HepG2 (cell line): ENCODE results near the gene TUBB. TPM values are rescaled to one million over a fixed set of nuclear protein-coding genes. Genes with fewer than 3 reads are reported as not detected.

Experiments used
- ARNTL ChIP-seq: sonication (generic); formaldehyde crosslinking; IDR thresholded peaks from 2 replicates; pipeline ENCODE4 v1.4.0; 2020; ENCODE audit warnings: mild to moderate bottlenecking, missing genetic modification reagents
- CHD4 ChIP-seq: fragments of 200-600 bp; sonication (generic); IDR thresholded peaks from 2 replicates; pipeline ENCODE4 v1.7.0; 2017; ENCODE audit warnings: mild to moderate bottlenecking, low read length, borderline replicate concordance
- KIAA2018 ChIP-seq: sonication (generic); formaldehyde crosslinking; IDR thresholded peaks from 2 replicates; pipeline ENCODE4 v1.5.0; 2020; ENCODE audit warnings: mild to moderate bottlenecking, missing genetic modification reagents, borderline replicate concordance
- KLF13 ChIP-seq: sonication (generic); formaldehyde crosslinking; IDR thresholded peaks from 2 replicates; pipeline ENCODE4 v1.4.0; 2020; ENCODE audit warnings: mild to moderate bottlenecking, missing genetic modification reagents
- KLF9 ChIP-seq: IDR thresholded peaks from 2 replicates; pipeline ENCODE4 v1.6.1; 2016; ENCODE audit warnings: low read depth
- MED13 ChIP-seq: sonication (generic); formaldehyde crosslinking; IDR thresholded peaks from 2 replicates; pipeline ENCODE4 v1.5.0; 2020; ENCODE audit warnings: missing genetic modification reagents
- MED8 ChIP-seq: sonication (generic); formaldehyde crosslinking; IDR thresholded peaks from 2 replicates; pipeline ENCODE4 v1.8.1; 2023; ENCODE audit warnings: mild to moderate bottlenecking, missing genetic modification reagents; ENCODE audit not compliant: insufficient replicate concordance
- NRL ChIP-seq: sonication (generic); formaldehyde crosslinking; IDR thresholded peaks from 2 replicates; pipeline ENCODE4 v1.5.0; 2020; ENCODE audit warnings: missing genetic modification reagents, mild to moderate bottlenecking, moderate library complexity, borderline replicate concordance
- SALL2 ChIP-seq: sonication (generic); formaldehyde crosslinking; IDR thresholded peaks from 2 replicates; pipeline ENCODE4 v1.8.1; 2023; ENCODE audit warnings: mild to moderate bottlenecking, missing genetic modification reagents, inconsistent platforms
- SIX1 ChIP-seq: sonication (generic); formaldehyde crosslinking; IDR thresholded peaks from 2 replicates; pipeline ENCODE4 v1.4.0; 2020; ENCODE audit warnings: missing genetic modification reagents, borderline replicate concordance
- ZNF547 ChIP-seq: sonication (generic); formaldehyde crosslinking; IDR thresholded peaks from 2 replicates; pipeline ENCODE4 v1.5.1; 2020; ENCODE audit warnings: mild to moderate bottlenecking, missing genetic modification reagents
- ZSCAN22 ChIP-seq: sonication (generic); formaldehyde crosslinking; IDR thresholded peaks from 2 replicates; pipeline ENCODE4 v1.4.0; 2020; ENCODE audit warnings: mild to moderate bottlenecking, missing genetic modification reagents
- polyA plus RNA-seq, 8 experiments: library from polyadenylated mRNA; depleted of rRNA in 3 of 8; stranded (reverse) in 7 of 8; unstranded in 1 of 8; fragments of >200 nt; fragmentation: Illumina TruSeq in 4 of 8; extraction: Trizol in 4 of 8; gene quantifications; 2 replicates each; pipeline versions ENCODE4 v1.2.1 to v1.2.3, GENCODE V29; 2011 to 2016; ENCODE audit warnings: low read depth in 4 of 8, missing spikeins in 1 of 8, mixed read lengths in 1 of 8; ENCODE audit not compliant: insufficient read depth in 1 of 8
- total RNA-seq, 5 experiments: library from RNA; depleted of rRNA; stranded (reverse); fragments of >200 nt; fragmentation: Illumina TruSeq; extraction: Trizol; gene quantifications; 2 replicates each; pipeline ENCODE4 v1.2.3, GENCODE V29; 2016; ENCODE audit warnings: low read depth in 1 of 5
- TF ChIP-seq, protein P1 (sequence below): sonication (generic); formaldehyde crosslinking; IDR thresholded peaks from 2 replicates; pipeline ENCODE4 v1.4.0; 2020; ENCODE audit warnings: missing genetic modification reagents
- TF ChIP-seq, protein P2 (sequence below): sonication (generic); formaldehyde crosslinking; conservative IDR thresholded peaks from 2 replicates; pipeline ENCODE4 v1.8.0; 2022; ENCODE audit warnings: low read depth, missing genetic modification reagents
- TF ChIP-seq, protein P3 (sequence below): sonication (generic); formaldehyde crosslinking; IDR thresholded peaks from 2 replicates; pipeline ENCODE4 v1.4.0; 2020; ENCODE audit warnings: mild to moderate bottlenecking, missing genetic modification reagents

Gene TUBB
- total and polyA plus RNA-seq, 2 of the 13 experiments (the other 11 are each of a cell fraction or from before 2014, with no cell fraction given), result 911 to 1,163 TPM

DNA sequence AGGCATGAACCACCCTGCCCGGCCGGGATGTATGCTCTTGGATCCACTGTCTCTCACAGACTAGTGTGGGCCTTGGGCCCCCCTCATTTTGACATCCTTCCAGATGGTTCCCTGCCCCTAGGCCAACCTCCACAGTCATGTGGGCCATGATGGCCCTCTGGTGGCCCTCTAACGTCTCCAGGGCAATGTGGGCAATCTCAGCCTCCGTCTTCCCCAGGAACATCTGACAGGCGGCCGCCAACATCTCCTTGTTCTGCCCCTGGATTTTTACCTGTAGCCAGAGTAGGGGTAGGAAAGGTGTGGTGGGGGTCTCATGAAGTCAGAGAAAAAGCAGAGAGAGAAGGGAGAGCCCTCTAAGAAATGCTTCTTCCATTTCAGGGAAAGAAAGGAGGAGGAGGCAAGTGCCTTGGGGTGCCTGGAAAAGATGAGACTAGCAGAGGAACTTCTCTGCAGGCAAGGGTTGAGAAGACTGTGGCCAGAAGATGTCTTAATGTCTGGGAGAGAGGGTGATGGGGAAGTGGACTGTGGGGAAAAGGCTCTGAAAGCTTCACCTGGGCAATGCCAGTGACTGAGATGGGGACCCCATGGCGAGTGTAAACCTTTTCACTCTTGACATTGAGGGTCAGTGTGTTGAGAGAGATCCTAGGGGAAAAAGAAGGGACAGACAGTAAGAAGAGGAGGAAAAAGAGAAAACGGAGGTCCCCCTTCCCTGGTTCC, 21.1 kb downstream of the TUBB start (continued):
- TF ChIP-seq, protein P1, sequence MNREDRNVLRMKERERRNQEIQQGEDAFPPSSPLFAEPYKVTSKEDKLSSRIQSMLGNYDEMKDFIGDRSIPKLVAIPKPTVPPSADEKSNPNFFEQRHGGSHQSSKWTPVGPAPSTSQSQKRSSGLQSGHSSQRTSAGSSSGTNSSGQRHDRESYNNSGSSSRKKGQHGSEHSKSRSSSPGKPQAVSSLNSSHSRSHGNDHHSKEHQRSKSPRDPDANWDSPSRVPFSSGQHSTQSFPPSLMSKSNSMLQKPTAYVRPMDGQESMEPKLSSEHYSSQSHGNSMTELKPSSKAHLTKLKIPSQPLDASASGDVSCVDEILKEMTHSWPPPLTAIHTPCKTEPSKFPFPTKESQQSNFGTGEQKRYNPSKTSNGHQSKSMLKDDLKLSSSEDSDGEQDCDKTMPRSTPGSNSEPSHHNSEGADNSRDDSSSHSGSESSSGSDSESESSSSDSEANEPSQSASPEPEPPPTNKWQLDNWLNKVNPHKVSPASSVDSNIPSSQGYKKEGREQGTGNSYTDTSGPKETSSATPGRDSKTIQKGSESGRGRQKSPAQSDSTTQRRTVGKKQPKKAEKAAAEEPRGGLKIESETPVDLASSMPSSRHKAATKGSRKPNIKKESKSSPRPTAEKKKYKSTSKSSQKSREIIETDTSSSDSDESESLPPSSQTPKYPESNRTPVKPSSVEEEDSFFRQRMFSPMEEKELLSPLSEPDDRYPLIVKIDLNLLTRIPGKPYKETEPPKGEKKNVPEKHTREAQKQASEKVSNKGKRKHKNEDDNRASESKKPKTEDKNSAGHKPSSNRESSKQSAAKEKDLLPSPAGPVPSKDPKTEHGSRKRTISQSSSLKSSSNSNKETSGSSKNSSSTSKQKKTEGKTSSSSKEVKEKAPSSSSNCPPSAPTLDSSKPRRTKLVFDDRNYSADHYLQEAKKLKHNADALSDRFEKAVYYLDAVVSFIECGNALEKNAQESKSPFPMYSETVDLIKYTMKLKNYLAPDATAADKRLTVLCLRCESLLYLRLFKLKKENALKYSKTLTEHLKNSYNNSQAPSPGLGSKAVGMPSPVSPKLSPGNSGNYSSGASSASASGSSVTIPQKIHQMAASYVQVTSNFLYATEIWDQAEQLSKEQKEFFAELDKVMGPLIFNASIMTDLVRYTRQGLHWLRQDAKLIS (CRISPR knock-in tag), result no peak
- TF ChIP-seq NRL (CRISPR knock-in tag), result 0 out of 2 replicates have a peak, but pooled peaks have one; percentile 38
- no peak for TF ChIP-seq ZSCAN22 (CRISPR knock-in tag)
- TF ChIP-seq ARNTL (CRISPR knock-in tag), result peak; percentile 20; the same call in 1 of the 2 replicates
- TF ChIP-seq ZNF547 (CRISPR knock-in tag), result no peak
- TF ChIP-seq MED13 (CRISPR knock-in tag), result no peak
- TF ChIP-seq, protein P2, sequence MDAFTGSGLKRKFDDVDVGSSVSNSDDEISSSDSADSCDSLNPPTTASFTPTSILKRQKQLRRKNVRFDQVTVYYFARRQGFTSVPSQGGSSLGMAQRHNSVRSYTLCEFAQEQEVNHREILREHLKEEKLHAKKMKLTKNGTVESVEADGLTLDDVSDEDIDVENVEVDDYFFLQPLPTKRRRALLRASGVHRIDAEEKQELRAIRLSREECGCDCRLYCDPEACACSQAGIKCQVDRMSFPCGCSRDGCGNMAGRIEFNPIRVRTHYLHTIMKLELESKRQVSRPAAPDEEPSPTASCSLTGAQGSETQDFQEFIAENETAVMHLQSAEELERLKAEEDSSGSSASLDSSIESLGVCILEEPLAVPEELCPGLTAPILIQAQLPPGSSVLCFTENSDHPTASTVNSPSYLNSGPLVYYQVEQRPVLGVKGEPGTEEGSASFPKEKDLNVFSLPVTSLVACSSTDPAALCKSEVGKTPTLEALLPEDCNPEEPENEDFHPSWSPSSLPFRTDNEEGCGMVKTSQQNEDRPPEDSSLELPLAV (CRISPR knock-in tag), result no peak
- no peak for TF ChIP-seq MED8
- TF ChIP-seq, protein P3, sequence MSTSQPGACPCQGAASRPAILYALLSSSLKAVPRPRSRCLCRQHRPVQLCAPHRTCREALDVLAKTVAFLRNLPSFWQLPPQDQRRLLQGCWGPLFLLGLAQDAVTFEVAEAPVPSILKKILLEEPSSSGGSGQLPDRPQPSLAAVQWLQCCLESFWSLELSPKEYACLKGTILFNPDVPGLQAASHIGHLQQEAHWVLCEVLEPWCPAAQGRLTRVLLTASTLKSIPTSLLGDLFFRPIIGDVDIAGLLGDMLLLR (CRISPR knock-in tag), result no peak
- TF ChIP-seq KLF13 (CRISPR knock-in tag), result no peak
- no peak for TF ChIP-seq KIAA2018 (CRISPR knock-in tag)
- TF ChIP-seq SALL2 (CRISPR knock-in tag), result no peak
- TF ChIP-seq SIX1 (CRISPR knock-in tag), result no peak
- no peak for TF ChIP-seq CHD4
- TF ChIP-seq KLF9 (CRISPR knock-in tag), result no peak
